HEK293T (cell line): ENCODE data around the gene RFLNA.

ENCODE experiments used
- ARNT ChIP-seq: fragments of 450-650 bp; IDR thresholded peaks from 2 replicates; pipeline ENCODE4 v1.6.1; 2017; ENCODE audit warnings: mild to moderate bottlenecking
- BHLHE40 ChIP-seq: fragments of 450-650 bp; IDR thresholded peaks from 2 replicates; pipeline ENCODE4 v1.6.1; 2016; ENCODE audit warnings: mild to moderate bottlenecking, moderate library complexity, borderline replicate concordance
- CTBP1 ChIP-seq: fragments of 450-650 bp; IDR thresholded peaks from 2 replicates; pipeline ENCODE4 v1.6.1; 2016; ENCODE audit warnings: borderline replicate concordance
- ELF4 ChIP-seq: fragments of 450-650 bp; IDR thresholded peaks from 2 replicates; pipeline ENCODE4 v1.6.1; 2017; ENCODE audit warnings: antibody characterized with exemption
- FOXA1 ChIP-seq: fragments of 450-650 bp; IDR thresholded peaks from 2 replicates; pipeline ENCODE4 v1.6.1; 2016; ENCODE audit warnings: mild to moderate bottlenecking
- FOXK2 ChIP-seq: fragments of 450-650 bp; IDR thresholded peaks from 2 replicates; pipeline ENCODE4 v1.6.1; 2016; ENCODE audit warnings: mild to moderate bottlenecking
- FOXM1 ChIP-seq: fragments of 450-650 bp; IDR thresholded peaks from 2 replicates; pipeline ENCODE4 v1.6.1; 2017; ENCODE audit warnings: mild to moderate bottlenecking, borderline replicate concordance
- HDGF ChIP-seq: fragments of 450-650 bp; IDR thresholded peaks from 2 replicates; pipeline ENCODE4 v1.6.1; 2017; ENCODE audit warnings: antibody characterized with exemption, borderline replicate concordance
- LEF1 ChIP-seq: fragments of 450-650 bp; IDR thresholded peaks from 2 replicates; pipeline ENCODE4 v1.6.1; 2017; ENCODE audit warnings: mild to moderate bottlenecking, borderline replicate concordance
- NFRKB ChIP-seq: fragments of 450-650 bp; IDR thresholded peaks from 2 replicates; pipeline ENCODE4 v1.6.1; 2016; ENCODE audit warnings: mild to moderate bottlenecking, moderate library complexity
- SP1 ChIP-seq: fragments of 450-650 bp; IDR thresholded peaks from 2 replicates; pipeline ENCODE4 v1.6.1; 2017
- SUZ12 ChIP-seq: fragments of 450-650 bp; IDR thresholded peaks from 2 replicates; pipeline ENCODE4 v1.6.1; 2016; ENCODE audit warnings: mild to moderate bottlenecking
- TF ChIP-seq, protein P1 (sequence below): fragments of 450-650 bp; IDR thresholded peaks from 2 replicates; pipeline ENCODE4 v1.6.1; 2016

DNA sequence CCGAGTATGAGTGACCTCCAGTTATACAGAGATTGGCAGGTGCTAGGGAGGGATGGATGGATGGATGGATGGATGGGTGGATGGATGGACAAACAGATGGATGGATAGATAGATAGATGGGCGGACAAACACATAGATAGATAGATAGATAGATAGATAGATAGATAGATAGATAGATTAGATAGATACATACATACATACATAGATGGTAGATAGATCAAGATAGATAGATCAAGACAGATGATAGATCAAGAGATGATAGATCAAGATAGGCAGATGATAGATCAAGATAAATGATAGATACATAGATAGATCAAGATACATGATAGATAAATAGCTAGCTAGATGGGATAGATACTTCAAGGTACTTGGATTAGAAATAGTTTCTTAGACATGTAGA is 18.6 kb upstream of the RFLNA start:
- no peak for TF ChIP-seq CTBP1
- TF ChIP-seq HDGF: no peak
- no peak for TF ChIP-seq FOXM1
- no peak for TF ChIP-seq SUZ12
- no peak for TF ChIP-seq BHLHE40
- TF ChIP-seq, protein P1, sequence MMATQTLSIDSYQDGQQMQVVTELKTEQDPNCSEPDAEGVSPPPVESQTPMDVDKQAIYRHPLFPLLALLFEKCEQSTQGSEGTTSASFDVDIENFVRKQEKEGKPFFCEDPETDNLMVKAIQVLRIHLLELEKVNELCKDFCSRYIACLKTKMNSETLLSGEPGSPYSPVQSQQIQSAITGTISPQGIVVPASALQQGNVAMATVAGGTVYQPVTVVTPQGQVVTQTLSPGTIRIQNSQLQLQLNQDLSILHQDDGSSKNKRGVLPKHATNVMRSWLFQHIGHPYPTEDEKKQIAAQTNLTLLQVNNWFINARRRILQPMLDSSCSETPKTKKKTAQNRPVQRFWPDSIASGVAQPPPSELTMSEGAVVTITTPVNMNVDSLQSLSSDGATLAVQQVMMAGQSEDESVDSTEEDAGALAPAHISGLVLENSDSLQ: no peak
- no peak for TF ChIP-seq LEF1
- no peak for TF ChIP-seq SP1
- TF ChIP-seq NFRKB: no peak
- no peak for TF ChIP-seq ARNT
- no peak for TF ChIP-seq FOXA1
- TF ChIP-seq FOXK2: no peak
- TF ChIP-seq ELF4: no peak
